Activated CD4-positive, alpha-beta T cell treated with anti-CD3 and anti-CD28 coated beads, Interleukin-2, amount 10 ng/mL, durations not matched to agents 7 days and 5 days (primary cell): ENCODE measurements around the gene CCDC157. TPM values are rescaled to one million over a fixed set of nuclear protein-coding genes. Genes with fewer than 3 reads are reported as not detected.

Experiments used
- CTCF ChIA-PET: fragments of 350-600 bp; sonication (Branson Sonifier 250); formaldehyde crosslinking; loops from one replicate; lab custom pipeline; 2021; ENCODE audit warnings: antibody characterized with exemption; lab: Charles Lee
- POLR2A ChIA-PET: fragments of 350-600 bp; sonication (Branson Sonifier 250); formaldehyde crosslinking; loops from one replicate; lab custom pipeline; 2021; ENCODE audit warnings: antibody characterized with exemption; lab: Charles Lee
- DNase-seq: peaks from one replicate; pipeline ENCODE4 v3.0.0-alpha.2; 2020
- H3K27ac Mint-ChIP-seq: one replicate; pipeline ENCODE4 v1.8.0; 2021; ENCODE audit warnings: mild to moderate bottlenecking, moderate library complexity, mixed read lengths
- H3K27me3 Mint-ChIP-seq: one replicate; pipeline ENCODE4 v1.8.0; 2021; ENCODE audit warnings: mixed read lengths
- H3K36me3 Mint-ChIP-seq: one replicate; pipeline ENCODE4 v1.8.0; 2021; ENCODE audit warnings: low read depth, mixed read lengths
- H3K4me1 Mint-ChIP-seq: one replicate; pipeline ENCODE4 v1.8.0; 2021; ENCODE audit warnings: mixed read lengths
- H3K4me3 Mint-ChIP-seq: one replicate; pipeline ENCODE4 v1.8.0; 2021; ENCODE audit warnings: mild to moderate bottlenecking, moderate library complexity, mixed read lengths
- H3K9me3 Mint-ChIP-seq: one replicate; pipeline ENCODE4 v1.8.0; 2021; ENCODE audit warnings: mixed read lengths
- total RNA-seq, 2 experiments: library from RNA; stranded (reverse); gene quantifications; one replicate each; pipeline ENCODE4 v1.2.3, GENCODE V29; 2021

Gene CCDC157
- total RNA-seq, 2 experiments from 2014 or later, result 3.5 to 4.3 TPM

DNA sequence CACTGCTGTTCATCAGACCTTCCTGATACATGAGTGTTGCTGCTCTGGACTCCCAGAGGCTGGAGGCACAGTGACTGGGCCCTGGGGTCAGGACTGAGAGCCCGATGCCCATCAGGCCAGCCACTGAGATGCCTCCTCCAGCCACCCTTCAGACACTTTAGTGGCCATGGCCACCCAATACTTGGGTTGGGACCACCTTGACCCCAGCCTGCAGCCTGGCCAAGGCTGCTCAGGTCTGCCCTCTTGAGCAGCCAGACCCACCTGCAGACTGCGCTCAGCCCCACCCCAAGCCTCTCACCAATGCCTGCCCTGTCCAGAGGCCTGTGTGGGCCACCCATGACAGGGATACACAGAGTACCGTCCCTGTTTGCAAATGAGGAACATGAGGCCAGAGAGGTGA, 26.3 kb downstream of the CCDC157 start:
- Mint-ChIP-seq H3K9me3 (no peaks in the 10 kb centered on the region), H3K36me3 (no peaks in the 10 kb centered on the region), H3K27me3 (no peaks in the 10 kb centered on the region), H3K4me3 (no peak overlapping the region), H3K27ac (no peak overlapping the region), H3K4me1 (peaks cover 16% of the 10 kb centered on the region)
- CTCF ChIA-PET, result interaction anchor here (1.1 to 8.3 kb wide), 2 partner anchors 81 to 94 kb away, joined by 3 to 71 read pairs; partner anchors contain the start of gene CASTOR1
- DNase-seq, result no peak
- POLR2A ChIA-PET, result no interaction called here

DNA sequence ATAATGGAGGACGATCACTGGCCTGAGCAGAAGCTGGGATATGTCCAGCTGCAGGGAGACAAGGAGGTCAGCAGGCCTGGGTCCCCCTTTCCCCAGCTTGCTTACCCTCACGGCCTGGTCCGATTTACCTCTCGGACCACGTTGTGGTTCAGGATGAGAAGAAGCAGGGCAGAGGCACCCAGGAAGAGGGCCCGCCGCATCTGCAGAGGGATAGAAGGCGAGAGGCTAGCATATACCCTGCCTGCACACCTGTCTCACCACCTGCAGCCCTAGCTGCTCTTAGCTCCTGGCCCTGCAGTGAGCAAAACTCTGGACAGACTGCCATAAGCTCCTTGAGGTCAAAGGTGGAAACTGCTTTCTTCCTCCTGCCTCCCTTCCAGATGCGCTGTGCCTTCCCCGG, 29.1 kb downstream of the CCDC157 start:
- Mint-ChIP-seq H3K4me1 (peaks cover 21% of the 10 kb centered on the region), H3K36me3 (no peaks in the 10 kb centered on the region), H3K27me3 (no peaks in the 10 kb centered on the region), H3K27ac (no peak overlapping the region), H3K4me3 (peak overlapping the region; percentile 74), H3K9me3 (no peaks in the 10 kb centered on the region)
- ChIA-PET POLR2A (no interaction called here), CTCF (interaction anchor here (0.6 to 8.3 kb wide), 8 partner anchors 12 to 831 kb away, joined by 3 to 71 read pairs (median 3); partner anchors contain the start of gene CASTOR1)
- DNase-seq, result no peak

DNA sequence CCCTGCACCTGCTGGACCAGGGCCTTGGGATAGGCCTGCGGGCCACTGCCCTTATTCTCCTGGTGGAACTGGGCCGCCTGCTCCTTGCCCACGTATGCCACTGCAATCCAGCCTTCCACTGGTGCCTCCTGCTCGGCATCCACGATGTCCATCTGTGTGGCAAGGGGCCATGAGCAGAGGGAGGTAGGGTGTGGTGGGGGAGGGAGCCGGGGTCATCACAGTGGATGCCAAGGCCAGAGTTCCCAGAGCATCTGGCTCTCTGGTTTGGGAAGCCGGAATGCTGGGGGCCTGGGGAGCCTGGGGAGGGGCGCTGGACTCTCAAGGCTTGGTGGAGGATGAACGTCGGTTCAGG, 29.8 kb downstream of the CCDC157 start:
- ChIA-PET CTCF (interaction anchor here (0.6 to 8.3 kb wide), 9 partner anchors 11 to 711 kb away, joined by 3 to 71 read pairs (median 3); partner anchors contain the start of genes CASTOR1 and SEC14L2), POLR2A (no interaction called here)
- no peaks in the 10 kb centered on the region for H3K9me3 Mint-ChIP-seq
- peaks cover 24% of the 10 kb centered on the region for H3K4me1 Mint-ChIP-seq
- no peak for DNase-seq
- no peaks in the 10 kb centered on the region for H3K36me3 Mint-ChIP-seq
- peak overlapping the region; percentile 73 for H3K27ac Mint-ChIP-seq
- H3K27me3 Mint-ChIP-seq, result no peaks in the 10 kb centered on the region
- H3K4me3 Mint-ChIP-seq, result peak overlapping the region; percentile 74

DNA sequence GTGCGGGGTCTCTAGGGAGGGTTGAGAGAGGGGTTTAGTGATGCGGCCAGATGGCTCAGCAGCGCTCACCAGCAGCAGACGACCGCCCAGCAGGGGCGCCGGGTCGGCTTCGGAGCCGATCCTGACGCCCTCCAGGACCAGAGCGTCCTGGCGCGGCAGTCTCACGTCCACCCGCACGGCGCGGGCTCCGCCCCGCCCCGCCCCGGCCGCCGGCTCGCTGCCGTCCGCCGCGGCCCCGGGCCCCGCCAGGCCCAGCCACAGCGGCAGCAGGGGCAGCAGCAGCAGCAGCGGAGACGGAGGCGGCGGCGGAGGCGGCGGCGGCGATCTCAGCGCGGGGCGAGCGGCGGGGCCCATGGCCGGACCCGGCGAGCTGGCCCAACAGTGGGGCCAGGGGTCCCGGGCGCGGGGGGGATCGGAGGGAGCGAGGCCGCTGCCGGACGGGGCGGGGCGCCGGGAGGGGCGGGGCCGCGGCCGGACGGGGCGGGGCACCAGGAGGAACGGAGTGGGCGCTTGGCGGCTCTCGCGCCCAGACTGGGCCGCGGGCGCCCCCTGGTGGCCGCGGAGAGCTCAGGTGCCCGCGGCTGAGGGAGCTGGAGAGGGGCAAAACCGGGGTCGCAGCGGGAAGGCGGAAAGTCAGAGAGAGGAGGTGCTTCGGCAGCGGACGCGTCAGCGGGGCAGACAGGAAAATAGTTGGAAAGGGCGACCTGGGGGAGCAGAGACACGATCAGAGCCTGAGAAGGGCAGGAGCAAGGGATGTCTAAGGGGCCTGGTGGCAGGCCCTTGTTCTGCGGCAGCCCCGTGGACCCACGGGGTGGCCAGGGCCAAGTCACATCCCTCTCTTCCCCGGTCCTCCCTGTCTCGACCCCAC, 30.4 kb downstream of the CCDC157 start, which contains the start of gene RNF215:
Gene RNF215 (minus strand): TSS at position 452 of the 868 bp plus-strand sequence. CDS start 98 bp downstream, at position 354.
- Mint-ChIP-seq H3K4me3 (peak within 1 kb of the TSS; percentile 77), H3K9me3 (no peaks in the 10 kb centered on the region), H3K36me3 (no peaks in the 10 kb centered on the region), H3K4me1 (peaks cover 29% of the 10 kb centered on the region), H3K27ac (peak within 1 kb of the TSS; percentile 88), H3K27me3 (no peaks in the 10 kb centered on the region)
- ChIA-PET POLR2A (interaction anchor here (0.6 kb wide), 3 partner anchors 16 to 124 kb away, joined by 3 read pairs; no protein-coding TSS in a partner anchor), CTCF (interaction anchor here (0.6 to 8.3 kb wide), 34 partner anchors 10 to 711 kb away, joined by 3 to 71 read pairs (median 4); partner anchors contain the start of genes CASTOR1, CCDC157, MTFP1 and SEC14L2)
- peak; percentile 75 for DNase-seq

DNA sequence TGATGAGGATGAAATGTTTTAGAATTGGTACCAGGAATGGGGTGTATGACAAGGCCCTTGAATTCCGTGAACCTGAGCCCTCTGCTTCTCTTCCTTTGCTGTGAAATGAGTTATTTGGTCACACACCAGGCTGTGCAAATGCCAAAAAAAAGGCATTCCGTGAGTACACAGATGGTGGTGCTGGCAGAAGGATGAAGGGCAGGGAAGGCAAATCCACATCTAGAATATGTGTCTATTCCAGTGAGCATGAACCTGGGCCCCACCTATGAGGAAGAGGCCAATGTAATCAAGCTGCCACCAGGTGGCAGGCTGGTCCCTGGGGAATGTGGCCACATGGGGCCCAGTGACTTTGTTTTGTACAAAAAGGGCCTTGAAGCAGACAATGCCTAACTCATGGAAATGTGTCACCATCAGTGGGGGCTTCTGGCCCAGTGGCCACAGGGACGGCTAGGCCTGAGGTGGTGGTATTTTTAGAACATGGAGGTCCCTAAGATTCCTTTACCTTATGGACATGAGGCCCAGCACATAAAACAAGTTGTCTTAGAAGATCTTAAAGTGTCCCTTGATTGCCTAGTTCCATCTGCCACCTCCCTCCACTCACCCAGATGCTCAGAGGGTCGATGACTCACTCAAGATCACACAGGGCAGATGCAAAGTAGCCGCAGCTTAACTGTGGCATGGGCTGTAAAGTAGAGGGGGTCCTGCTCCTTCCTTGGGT, 34.3 kb downstream of the CCDC157 start:
- H3K27me3 Mint-ChIP-seq, result no peaks in the 10 kb centered on the region
- peak; percentile 84 for DNase-seq
- peak overlapping the region; percentile 80 for H3K27ac Mint-ChIP-seq
- CTCF ChIA-PET, result interaction anchor here (0.7 to 4.9 kb wide), 21 partner anchors 11 to 291 kb away, joined by 3 to 57 read pairs (median 4); partner anchors contain the start of genes CASTOR1, MTFP1 and TBC1D10A
- no peak overlapping the region for H3K4me3 Mint-ChIP-seq
- peaks cover 52% of the 10 kb centered on the region for H3K4me1 Mint-ChIP-seq
- POLR2A ChIA-PET, result interaction anchor here (0.7 kb wide), 1 partner anchor 93 kb away, joined by 3 read pairs; no protein-coding TSS in a partner anchor
- H3K36me3 Mint-ChIP-seq, result no peaks in the 10 kb centered on the region
- no peaks in the 10 kb centered on the region for H3K9me3 Mint-ChIP-seq

DNA sequence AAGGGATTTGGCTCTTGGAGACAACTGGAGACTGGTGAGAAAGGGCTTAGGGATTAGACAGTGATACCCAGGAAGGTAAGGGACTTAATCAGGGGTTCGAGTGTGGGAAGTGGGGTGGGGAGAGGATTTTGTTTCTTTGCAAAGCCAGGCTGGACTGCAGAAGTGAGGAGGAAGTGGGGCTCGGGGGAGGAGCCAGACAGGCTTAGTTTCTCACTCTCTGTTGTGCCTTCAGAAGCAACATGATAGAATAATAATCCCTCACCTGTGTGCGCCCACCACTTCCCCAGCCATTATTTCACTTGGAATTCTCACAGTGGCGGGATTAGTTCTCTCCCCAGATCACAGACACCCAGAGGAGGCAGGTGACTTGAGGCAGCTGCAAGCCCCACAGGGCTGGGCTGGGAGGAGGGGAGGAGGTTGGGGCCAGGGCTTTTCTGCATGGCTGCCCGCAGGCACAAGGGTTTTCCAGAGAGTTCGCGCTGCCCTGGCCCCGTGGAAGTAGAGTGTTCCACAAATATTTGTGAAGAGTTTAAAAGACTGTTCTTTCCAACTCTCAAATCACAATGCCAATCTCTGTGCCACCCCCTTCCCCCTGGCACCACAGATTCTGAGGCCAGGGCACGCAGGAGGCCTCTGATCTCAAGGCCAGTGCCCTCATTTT, 36.0 kb downstream of the CCDC157 start:
- Mint-ChIP-seq H3K9me3 (no peaks in the 10 kb centered on the region), H3K27ac (peak overlapping the region; percentile 47), H3K4me1 (peaks cover 51% of the 10 kb centered on the region), H3K36me3 (no peaks in the 10 kb centered on the region), H3K4me3 (no peak overlapping the region), H3K27me3 (no peaks in the 10 kb centered on the region)
- CTCF ChIA-PET, result interaction anchor here (0.5 to 4.9 kb wide), 15 partner anchors 12 to 292 kb away, joined by 3 to 57 read pairs (median 4); partner anchors contain the start of genes CASTOR1 and MTFP1
- POLR2A ChIA-PET, result interaction anchor here (1.0 kb wide), 1 partner anchor 30 kb away, joined by 3 read pairs; no protein-coding TSS in a partner anchor
- no peak for DNase-seq

DNA sequence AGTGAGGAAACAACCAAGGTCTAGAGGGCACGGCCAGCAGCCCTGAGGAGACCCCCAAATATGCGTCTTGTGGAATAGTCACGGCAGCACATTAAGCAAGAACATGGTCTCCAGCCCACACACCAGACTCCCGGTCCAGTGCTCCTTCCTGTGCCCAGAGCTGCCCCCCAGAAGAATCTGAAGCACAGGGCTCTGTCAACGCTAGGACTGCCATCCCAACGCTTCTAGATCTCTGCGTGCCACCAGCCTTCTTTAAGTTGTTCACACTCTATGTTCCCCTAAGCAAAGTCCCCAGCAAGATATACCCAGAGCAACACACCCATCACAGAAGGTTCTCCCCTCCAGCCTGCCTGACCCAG, 36.5 kb downstream of the CCDC157 start:
- CTCF ChIA-PET, result interaction anchor here (0.8 to 1.1 kb wide), 4 partner anchors 43 to 105 kb away, joined by 3 to 4 read pairs (median 3); no protein-coding TSS in a partner anchor
- no peaks in the 10 kb centered on the region for H3K9me3 Mint-ChIP-seq
- DNase-seq, result no peak
- no peaks in the 10 kb centered on the region for H3K27me3 Mint-ChIP-seq
- H3K4me3 Mint-ChIP-seq, result no peak overlapping the region
- H3K27ac Mint-ChIP-seq, result no peak overlapping the region
- H3K4me1 Mint-ChIP-seq, result peaks cover 55% of the 10 kb centered on the region
- no peaks in the 10 kb centered on the region for H3K36me3 Mint-ChIP-seq
- POLR2A ChIA-PET, result interaction anchor here (1.0 kb wide), 1 partner anchor 29 kb away, joined by 3 read pairs; no protein-coding TSS in a partner anchor

DNA sequence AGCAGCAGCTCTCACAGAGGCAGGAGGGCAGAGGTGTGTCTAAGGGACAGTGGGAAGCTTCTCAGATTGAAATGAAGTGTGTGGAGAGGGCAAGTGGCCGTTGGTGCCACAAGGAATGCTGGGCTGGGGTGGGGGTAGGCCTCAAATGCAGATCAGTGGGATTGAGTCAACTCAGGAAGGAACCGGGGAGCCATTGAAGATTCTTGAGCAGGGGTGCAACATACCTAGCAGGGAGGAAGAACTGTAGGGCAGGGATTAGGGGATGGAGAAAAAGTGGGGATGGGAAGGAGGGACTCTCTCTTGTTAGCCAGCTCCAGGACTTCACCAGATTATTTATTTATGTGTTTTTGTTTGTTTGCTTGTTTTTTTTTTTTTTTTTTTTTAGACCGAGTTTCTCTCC, 37.1 kb downstream of the CCDC157 start:
- ChIA-PET POLR2A (no interaction called here), CTCF (interaction anchor here (0.7 to 5.4 kb wide), 6 partner anchors 30 to 1240 kb away, joined by 3 to 36 read pairs (median 4); partner anchors contain the start of gene MTFP1)
- H3K27me3 Mint-ChIP-seq, result no peaks in the 10 kb centered on the region
- no peak for DNase-seq
- no peaks in the 10 kb centered on the region for H3K9me3 Mint-ChIP-seq
- no peaks in the 10 kb centered on the region for H3K36me3 Mint-ChIP-seq
- no peak overlapping the region for H3K27ac Mint-ChIP-seq
- peaks cover 58% of the 10 kb centered on the region for H3K4me1 Mint-ChIP-seq
- H3K4me3 Mint-ChIP-seq, result no peak overlapping the region

DNA sequence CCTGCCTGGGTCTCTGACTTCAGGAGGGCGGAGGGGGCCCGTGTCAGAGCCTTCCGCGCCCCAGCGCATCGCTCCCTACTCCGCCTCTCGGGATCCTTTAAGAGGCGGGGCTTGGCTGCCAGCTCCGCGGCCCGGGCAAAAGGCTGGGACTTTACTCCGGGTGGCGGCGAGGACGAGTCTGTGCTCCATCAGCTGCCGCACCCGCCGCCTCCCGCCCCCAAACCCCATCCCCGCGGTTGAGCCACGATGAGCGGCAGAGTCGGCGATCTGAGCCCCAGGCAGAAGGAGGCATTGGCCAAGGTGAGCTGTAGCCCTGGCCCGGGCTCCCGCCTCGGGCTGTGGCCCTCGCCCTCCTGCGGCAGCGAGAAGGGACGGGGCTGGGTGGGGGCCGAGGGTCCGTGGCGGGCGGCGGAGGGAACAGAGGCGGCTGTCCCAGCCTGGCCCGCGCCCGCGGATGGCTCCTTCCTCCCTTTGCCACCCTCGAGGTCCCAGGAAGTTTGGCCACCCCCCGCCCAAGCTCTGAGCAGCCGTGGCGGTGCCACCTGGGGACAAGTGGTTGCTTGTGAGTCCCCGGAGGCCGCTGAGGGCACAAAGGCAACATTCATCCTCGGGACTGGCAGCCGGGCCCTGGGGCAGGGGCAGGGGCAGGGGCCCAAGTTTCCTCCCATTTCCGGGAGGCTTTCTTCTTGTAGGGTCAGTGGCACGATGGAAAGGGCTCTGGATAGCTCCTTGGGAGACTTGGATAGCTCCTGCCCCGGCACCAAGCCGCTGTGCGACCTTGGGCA, 40.3 kb downstream of the CCDC157 start, which contains the start of gene SEC14L2:
Gene SEC14L2 (plus strand): TSS at position 148 of the 785 bp plus-strand sequence. CDS start 99 bp downstream, at position 247.
- Mint-ChIP-seq H3K4me1 (peaks cover 49% of the 10 kb centered on the region), H3K27me3 (no peaks in the 10 kb centered on the region), H3K27ac (peak within 1 kb of the TSS; percentile 74), H3K4me3 (peak within 1 kb of the TSS; percentile 82), H3K9me3 (no peaks in the 10 kb centered on the region), H3K36me3 (peaks cover under 1% of the 10 kb centered on the region)
- POLR2A ChIA-PET, result interaction anchor here (0.6 to 1.0 kb wide), 2 partner anchors 28 to 188 kb away, joined by 3 read pairs; no protein-coding TSS in a partner anchor
- CTCF ChIA-PET, result interaction anchor here (1.2 to 5.4 kb wide), 12 partner anchors 9 to 291 kb away, joined by 3 to 36 read pairs (median 8); partner anchors contain the start of genes CASTOR1, MTFP1 and RNF215
- peak; percentile 65 for DNase-seq

DNA sequence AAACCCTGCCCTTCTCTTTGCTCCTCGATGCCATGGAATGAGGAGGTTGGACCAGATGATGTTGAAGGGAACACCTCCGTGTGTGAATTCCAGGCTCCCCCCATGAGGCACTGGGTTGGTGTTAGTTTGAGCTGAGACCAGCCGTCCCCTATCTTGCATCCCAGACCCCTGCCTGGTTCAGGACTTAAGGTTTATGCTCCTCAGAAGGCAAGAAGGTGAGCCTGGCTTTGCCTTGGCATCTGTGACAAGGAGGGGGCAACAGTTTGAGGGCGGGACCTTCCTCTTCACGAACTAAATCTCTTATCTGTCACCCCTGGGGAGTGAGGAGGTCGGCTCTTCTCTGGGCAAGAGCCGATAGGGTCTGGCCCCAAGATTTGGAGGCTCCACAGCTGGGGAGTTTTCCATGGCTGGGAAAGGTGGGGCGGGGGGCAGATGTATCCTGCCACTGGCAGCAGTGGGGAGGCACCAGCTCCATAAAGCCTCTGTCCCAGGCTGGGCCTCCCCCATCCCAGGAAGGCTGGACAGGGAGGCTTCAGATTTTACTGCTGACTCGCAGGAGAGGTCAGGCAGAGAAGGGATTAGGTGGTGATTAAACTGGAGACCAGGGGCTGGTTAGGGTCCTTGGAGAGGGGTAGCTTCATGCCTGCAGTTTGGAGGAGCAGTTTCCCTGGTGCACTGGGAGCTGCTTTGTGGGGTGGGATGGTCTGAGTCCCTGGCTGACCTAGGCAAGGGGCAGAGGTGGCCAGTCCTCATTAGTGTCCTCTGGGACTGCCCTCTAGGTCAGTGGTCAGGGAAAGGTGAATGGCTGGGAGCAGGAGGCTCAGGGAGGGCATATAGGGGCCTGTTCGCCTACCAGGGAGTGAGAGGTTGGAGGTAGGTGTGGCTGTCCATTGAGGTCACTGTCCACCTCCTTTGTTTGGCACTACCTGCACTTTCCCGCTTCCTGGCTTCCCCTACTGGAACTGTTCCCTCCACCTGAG, 41.1 kb downstream of the CCDC157 start:
- ChIA-PET POLR2A (no interaction called here), CTCF (interaction anchor here (1.0 to 5.4 kb wide), 12 partner anchors 10 to 292 kb away, joined by 3 to 36 read pairs (median 8); partner anchors contain the start of genes CASTOR1, MTFP1 and RNF215)
- Mint-ChIP-seq H3K27ac (peak overlapping the region; percentile 64), H3K27me3 (no peaks in the 10 kb centered on the region), H3K9me3 (no peaks in the 10 kb centered on the region), H3K4me3 (peak overlapping the region; percentile 72), H3K36me3 (peaks cover 3% of the 10 kb centered on the region), H3K4me1 (peaks cover 42% of the 10 kb centered on the region)
- no peak for DNase-seq
